H1 (cell line): ENCODE measurements around the gene ARPP21. TPM values are rescaled to one million over a fixed set of nuclear protein-coding genes. Genes with fewer than 3 reads are reported as not detected.

Experiments
- CHD2 ChIP-seq: IDR thresholded peaks from 2 replicates; pipeline ENCODE4 v1.6.1; 2012; ENCODE audit warnings: low read length, improper control_type of control experiment
- CHD7 ChIP-seq: fragments of 300-600 bp; sonication (generic); IDR thresholded peaks from 2 replicates; pipeline ENCODE4 v1.7.1; 2012; ENCODE audit warnings: low read length, moderate library complexity, mild to moderate bottlenecking, inconsistent platforms; ENCODE audit not compliant: insufficient replicate concordance
- E2F6 ChIP-seq: IDR thresholded peaks from 2 replicates; pipeline ENCODE4 v1.6.1; 2012; ENCODE audit warnings: inconsistent platforms
- HDAC2 ChIP-seq, 2 experiments: fragments of 300-600 bp in 1 of 2; sonication (generic) in 1 of 2; IDR thresholded peaks; 2 replicates each; pipeline ENCODE4 v1.6.1; 2011 to 2012; ENCODE audit warnings: low read depth in 2 of 2, low read length in 2 of 2, mild to moderate bottlenecking in 2 of 2, moderate library complexity in 2 of 2, borderline replicate concordance in 1 of 2, inconsistent platforms in 1 of 2
- JUN ChIP-seq: IDR thresholded peaks from 2 replicates; pipeline ENCODE4 v1.6.1; 2011; ENCODE audit warnings: low read depth, mild to moderate bottlenecking, improper control_type of control experiment, low read length
- KDM5A ChIP-seq: fragments of 200-600 bp; IDR thresholded peaks from 2 replicates; pipeline ENCODE4 v1.7.1; 2012; ENCODE audit warnings: mild to moderate bottlenecking, low read length, inconsistent platforms, mixed read lengths
- POLR2A ChIP-seq, 2 experiments: IDR thresholded peaks; 1 replicate in 1 of 2; 2 replicates in 1 of 2; pipeline ENCODE4 v1.6.1; 2011; ENCODE audit warnings: low read depth in 2 of 2, low read length in 2 of 2, mild to moderate bottlenecking in 2 of 2; ENCODE audit errors: control extremely low read depth in 1 of 2
- RBBP5 ChIP-seq: IDR thresholded peaks from 2 replicates; pipeline ENCODE4 v1.7.1; 2012; ENCODE audit warnings: low read depth, mild to moderate bottlenecking, inconsistent platforms, low read length, moderate library complexity, borderline replicate concordance
- SIN3A ChIP-seq, 2 experiments: IDR thresholded peaks in 1 of 2; conservative IDR thresholded peaks in 1 of 2; 2 replicates each; pipeline ENCODE4 v1.6.1; 2011 to 2012; ENCODE audit warnings: low read length in 2 of 2, improper control_type of control experiment in 1 of 2, low read depth in 1 of 2, mild to moderate bottlenecking in 1 of 2
- ZNF274 ChIP-seq: IDR thresholded peaks from 2 replicates; pipeline ENCODE4 v1.7.0; 2012; ENCODE audit warnings: low read length, borderline replicate concordance; ENCODE audit errors: extremely low read depth
- polyA plus RNA-seq, 7 experiments: library from polyadenylated mRNA; depleted of rRNA in 3 of 7; stranded (reverse) in 5 of 7; unstranded in 2 of 7; fragments of >200 nt in 5 of 7; fragments of 200-250 nt in 2 of 7; gene quantifications; 1 replicate in 5 of 7; 2 replicates in 1 of 7; 4 replicates in 1 of 7; pipeline versions ENCODE4 v1.2.1 to v1.2.3, GENCODE V29; 2011 to 2013; ENCODE audit warnings: missing spikeins in 2 of 7, mixed read lengths in 2 of 7
- total RNA-seq: library from RNA; stranded (reverse); fragmentation: NEBNext Ultra II Directional; extraction: Animal tissue kit (Norgen Biotek cat#: 25700); gene quantifications from 2 replicates; pipeline ENCODE4 v1.2.1, GENCODE V29; 2021

ARPP21 gene
- total and polyA plus RNA-seq, 2 of the 8 experiments (the other 6 are each of a cell fraction or from before 2014, with no cell fraction given) = not detected

- TF ChIP-seq CHD7 = no peak
- TF ChIP-seq POLR2A (IDR thresholded peaks at IDR 0.05; ENCODE audit: control extremely low read depth in 1 of 2, low read depth in 2 of 2, low read length in 2 of 2) = no peak
- no peak for TF ChIP-seq KDM5A
- no peak for TF ChIP-seq E2F6
- no peak for TF ChIP-seq CHD2
- TF ChIP-seq SIN3A (conservative IDR thresholded peaks at IDR 0.05 in 1 of 2, IDR thresholded peaks at IDR 0.05 in 1 of 2; ENCODE audit: low read depth in 1 of 2, low read length in 2 of 2) = no peak
- TF ChIP-seq JUN = no peak
- no peak for TF ChIP-seq RBBP5
- TF ChIP-seq HDAC2 (IDR thresholded peaks at IDR 0.05; ENCODE audit: borderline replicate concordance in 1 of 2, low read depth in 2 of 2, low read length in 2 of 2) = no peak
- no peak for TF ChIP-seq ZNF274
Observed at GRCh38 chr3:35723480-35724097, 84.3 kb downstream of the ARPP21 start (continued).
